ENCODE data around the gene SYTL1.
A peak's percentile ranks its signal among the peaks of the same experiment; 100 is the strongest.

The SYTL1 gene

DNA sequence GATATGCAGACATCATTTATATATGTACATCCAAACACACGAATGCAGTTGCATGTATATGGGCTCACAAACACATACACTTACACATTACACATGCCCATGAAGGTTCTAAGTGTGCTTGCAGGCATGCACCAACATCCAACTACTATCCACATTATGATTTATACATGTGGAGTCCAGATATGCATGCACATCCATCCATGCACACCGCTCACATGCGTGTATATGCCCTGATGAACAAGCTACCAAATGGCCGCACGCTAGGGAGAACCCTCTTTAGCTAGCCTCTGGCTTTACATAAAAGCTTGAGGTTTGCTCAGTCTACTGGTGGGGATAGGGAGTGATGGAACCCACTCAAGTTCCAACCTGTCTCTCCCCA, 59.1 kb downstream of the SYTL1 start:
- Histone ChIP-seq H3K36me3 (peaks cover 0 to 4% (median 0%) of the 10 kb centered on the region in 3 donors), H3K4me3 (no peak overlapping the region), H3K9me3 (no peaks in the 10 kb centered on the region), H3K27me3 (peaks cover 0 to 7% of the 10 kb centered on the region in 2 donors), H3K27ac (no peak overlapping the region), H3K4me1 (peaks cover 0 to 62% (median 38%) of the 10 kb centered on the region in 4 donors)
- intact Hi-C loops (cut with DNase I; ENCODE audit: low total_unique reads) = no loop called here
- TF ChIP-seq, protein P1, sequence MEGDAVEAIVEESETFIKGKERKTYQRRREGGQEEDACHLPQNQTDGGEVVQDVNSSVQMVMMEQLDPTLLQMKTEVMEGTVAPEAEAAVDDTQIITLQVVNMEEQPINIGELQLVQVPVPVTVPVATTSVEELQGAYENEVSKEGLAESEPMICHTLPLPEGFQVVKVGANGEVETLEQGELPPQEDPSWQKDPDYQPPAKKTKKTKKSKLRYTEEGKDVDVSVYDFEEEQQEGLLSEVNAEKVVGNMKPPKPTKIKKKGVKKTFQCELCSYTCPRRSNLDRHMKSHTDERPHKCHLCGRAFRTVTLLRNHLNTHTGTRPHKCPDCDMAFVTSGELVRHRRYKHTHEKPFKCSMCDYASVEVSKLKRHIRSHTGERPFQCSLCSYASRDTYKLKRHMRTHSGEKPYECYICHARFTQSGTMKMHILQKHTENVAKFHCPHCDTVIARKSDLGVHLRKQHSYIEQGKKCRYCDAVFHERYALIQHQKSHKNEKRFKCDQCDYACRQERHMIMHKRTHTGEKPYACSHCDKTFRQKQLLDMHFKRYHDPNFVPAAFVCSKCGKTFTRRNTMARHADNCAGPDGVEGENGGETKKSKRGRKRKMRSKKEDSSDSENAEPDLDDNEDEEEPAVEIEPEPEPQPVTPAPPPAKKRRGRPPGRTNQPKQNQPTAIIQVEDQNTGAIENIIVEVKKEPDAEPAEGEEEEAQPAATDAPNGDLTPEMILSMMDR (IDR thresholded peaks at IDR 0.05) = no peak
- no peak for DNase-seq

DNA sequence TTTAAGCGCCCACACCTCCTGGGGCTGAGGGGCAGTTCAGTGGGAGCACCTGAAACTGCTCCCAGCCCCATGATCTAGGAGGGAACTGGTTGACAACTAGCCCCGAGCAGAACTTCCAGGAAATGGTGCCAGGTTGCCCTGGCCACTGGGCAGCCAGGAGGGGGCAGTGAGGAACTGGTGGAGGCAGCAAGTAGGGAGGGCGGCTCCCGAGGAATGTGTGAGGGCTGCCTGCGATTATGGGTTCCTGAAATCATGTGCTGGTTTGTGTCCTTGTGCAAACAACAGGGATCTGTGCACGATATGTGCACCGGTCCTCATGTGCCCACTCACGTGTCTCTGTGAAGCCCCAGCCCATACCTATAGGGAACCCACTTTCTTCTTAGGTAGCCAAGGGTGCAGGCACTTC, 60.5 kb downstream of the SYTL1 start:
- H3K4me3 ChIP-seq = no peak overlapping the region
- H3K9me3 ChIP-seq = no peaks in the 10 kb centered on the region
- H3K27ac ChIP-seq = peak overlapping the region; percentile 76 to 78
- H3K36me3 ChIP-seq = peaks cover 11 to 16% (median 14%) of the 10 kb centered on the region in 3 donors
- peaks cover 0 to 74% (median 42%) of the 10 kb centered on the region in 4 donors for H3K4me1 ChIP-seq
- no peaks in the 10 kb centered on the region for H3K27me3 ChIP-seq
- intact Hi-C loops (cut with DNase I; ENCODE audit: low total_unique reads) = loop anchor here (2.0 kb wide), 1 partner anchor 202 kb away; the partner anchor contains the start of gene AHDC1
- DNase-seq = peak; percentile 90 to 94
- TF ChIP-seq, protein P1 (IDR thresholded peaks at IDR 0.05) = peak; percentile 78

DNA sequence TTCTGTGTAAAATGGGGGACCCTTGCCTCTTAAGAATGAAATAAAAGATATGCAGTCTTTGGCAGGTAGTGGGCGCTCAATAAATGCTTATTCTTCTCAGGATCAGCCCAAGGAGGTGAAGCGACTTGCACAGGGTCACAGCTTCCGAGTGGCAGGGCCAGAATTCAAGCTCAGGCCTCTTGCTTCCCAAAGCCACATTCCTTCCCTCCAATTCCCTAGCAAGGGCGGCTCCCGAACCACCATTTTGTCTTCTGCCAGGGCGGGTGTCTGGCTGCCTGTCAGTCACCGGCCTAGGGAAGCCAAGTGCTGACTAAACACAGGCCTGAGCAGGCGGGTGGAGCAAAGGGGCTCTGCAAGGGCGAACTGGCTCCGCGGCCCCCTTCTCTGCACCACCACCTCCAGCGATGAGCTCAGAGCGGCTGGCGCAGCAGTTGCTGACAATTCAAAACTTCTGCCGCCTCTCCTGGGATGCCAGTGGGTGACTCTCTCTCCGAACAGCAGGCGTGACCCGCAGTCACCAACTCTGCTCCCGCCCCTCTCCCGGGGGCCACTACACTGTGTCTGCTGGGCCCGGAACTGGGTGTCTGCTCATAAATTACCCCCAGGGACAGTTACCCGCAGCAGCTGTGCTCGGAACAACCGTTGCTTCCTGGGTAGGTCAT, 61.4 kb downstream of the SYTL1 start:
- intact Hi-C loops (cut with DNase I; ENCODE audit: low total_unique reads) = loop anchor here (2.0 kb wide), 1 partner anchor 202 kb away; the partner anchor contains the start of gene AHDC1
- Histone ChIP-seq H3K4me3 (peak overlapping the region in 1 of 2 donors; percentile 23), H3K27ac (peak overlapping the region; percentile 76 to 78), H3K27me3 (no peaks in the 10 kb centered on the region), H3K36me3 (peaks cover 19 to 25% (median 22%) of the 10 kb centered on the region in 3 donors), H3K9me3 (no peaks in the 10 kb centered on the region), H3K4me1 (peaks cover 0 to 75% (median 42%) of the 10 kb centered on the region in 4 donors)
- TF ChIP-seq, protein P1 (IDR thresholded peaks at IDR 0.05) = no peak
- peak; percentile 83 to 91 for DNase-seq
